Activated naive CD8-positive, alpha-beta T cell treated with anti-CD3 and anti-CD28 coated beads, Interleukin-2, amount 50 U/mL, for 24 hours (primary cell): ENCODE data around the gene C1QTNF3.
"Not testable (repeated sequence)": the region's sequence is repeated elsewhere in the genome, so short reads cannot be mapped to it uniquely, and the experiment has no call there.

ENCODE experiments used
- ATAC-seq: fragments of 150-1000 bp; cut with Tn5 transposase; one replicate; pipeline ENCODE4 v1.10.0; 2021
- DNase-seq: peaks from one replicate; pipeline ENCODE4 v3.0.0; 2021
- H3K27ac Mint-ChIP-seq: one replicate; pipeline ENCODE4 v1.8.0; 2021; ENCODE audit warnings: mild to moderate bottlenecking, mixed read lengths
- H3K27me3 Mint-ChIP-seq: one replicate; pipeline ENCODE4 v1.8.0; 2021; ENCODE audit warnings: mixed read lengths
- H3K36me3 Mint-ChIP-seq: one replicate; pipeline ENCODE4 v1.8.0; 2021; ENCODE audit warnings: low read depth, mixed read lengths
- H3K4me1 Mint-ChIP-seq: one replicate; pipeline ENCODE4 v1.8.0; 2021; ENCODE audit warnings: mixed read lengths
- H3K4me3 Mint-ChIP-seq: one replicate; pipeline ENCODE4 v1.8.0; 2021; ENCODE audit warnings: mild to moderate bottlenecking, moderate library complexity, mixed read lengths
- H3K9me3 Mint-ChIP-seq: one replicate; pipeline ENCODE4 v1.8.0; 2021; ENCODE audit warnings: mixed read lengths

C1QTNF3 gene

GRCh38 chr5:34040472-34040871, 2.5 kb downstream of the C1QTNF3 start:
- no peak overlapping the region for H3K4me3 Mint-ChIP-seq
- ATAC-seq (no peak), DNase-seq (no peak)
- H3K27me3 Mint-ChIP-seq, result no peaks in the 10 kb centered on the region
- H3K36me3 Mint-ChIP-seq, result peaks cover 3% of the 10 kb centered on the region
- H3K27ac Mint-ChIP-seq, result no peak overlapping the region
- H3K9me3 Mint-ChIP-seq, result no peaks in the 10 kb centered on the region
- H3K4me1 Mint-ChIP-seq, result peaks cover 3% of the 10 kb centered on the region

- no peaks in the 10 kb centered on the region for H3K27me3 Mint-ChIP-seq
These were observed 3.4 kb downstream of the C1QTNF3 start for GRCh38 chr5:34039398-34040157.

DNA sequence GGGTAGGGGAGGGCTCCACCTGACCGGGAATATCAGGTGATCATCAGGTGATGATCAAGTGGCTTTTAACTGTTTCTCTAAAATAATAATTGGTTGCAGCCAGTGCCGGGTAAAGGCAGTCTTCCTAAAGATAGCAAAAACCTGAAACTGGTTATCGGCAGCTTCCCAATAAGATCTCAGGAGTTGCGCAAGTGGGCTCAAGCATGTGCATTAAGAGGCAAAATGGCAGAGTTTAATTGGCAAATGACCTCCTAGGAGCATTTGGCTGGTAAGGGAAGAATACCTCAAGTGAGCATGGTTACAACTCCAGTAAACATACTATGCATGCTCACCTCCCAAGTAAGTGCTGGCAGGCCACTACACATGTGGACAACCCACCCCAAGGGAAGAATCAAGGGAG, 4.2 kb downstream of the C1QTNF3 start:
- ATAC-seq (no peak), DNase-seq (no peak)
- H3K9me3 Mint-ChIP-seq, result no peaks in the 10 kb centered on the region
- H3K4me3 Mint-ChIP-seq, result no peak overlapping the region
- no peak overlapping the region for H3K27ac Mint-ChIP-seq
- H3K36me3 Mint-ChIP-seq, result peaks cover 3% of the 10 kb centered on the region
- H3K4me1 Mint-ChIP-seq, result peaks cover 3% of the 10 kb centered on the region
- no peaks in the 10 kb centered on the region for H3K27me3 Mint-ChIP-seq

More at GRCh38 chr5:34039398-34040157, 3.4 kb downstream of the C1QTNF3 start:
- ATAC-seq (no peak), DNase-seq (no peak)
- Mint-ChIP-seq H3K4me1 (peaks cover 3% of the 10 kb centered on the region), H3K27ac (no peak overlapping the region), H3K9me3 (no peaks in the 10 kb centered on the region), H3K36me3 (peaks cover 3% of the 10 kb centered on the region), H3K4me3 (no peak overlapping the region)

DNA sequence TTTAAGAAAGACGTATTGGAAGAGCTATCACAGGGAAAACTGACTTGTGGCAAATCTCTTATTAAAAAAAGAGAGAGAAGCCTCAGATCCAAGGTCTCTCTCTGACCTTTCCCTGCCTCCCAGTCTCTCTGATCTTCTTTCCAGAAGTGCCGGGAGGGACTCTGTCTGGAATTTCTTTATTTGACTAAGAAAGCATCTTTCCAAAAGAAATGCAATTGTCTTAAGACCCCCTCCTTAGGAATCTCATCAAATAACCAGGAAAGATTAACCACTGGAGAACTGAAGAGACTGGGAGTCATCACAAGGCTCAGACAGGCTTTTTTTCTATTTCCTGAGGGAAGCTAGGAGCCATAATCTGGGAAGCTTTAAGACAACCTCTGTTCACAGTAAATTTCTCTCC, 4.6 kb downstream of the C1QTNF3 start:
- H3K4me3 Mint-ChIP-seq, result no peak overlapping the region
- peaks cover 5% of the 10 kb centered on the region for H3K36me3 Mint-ChIP-seq
- DNase-seq (no peak), ATAC-seq (no peak)
- peaks cover 3% of the 10 kb centered on the region for H3K4me1 Mint-ChIP-seq
- H3K9me3 Mint-ChIP-seq, result no peaks in the 10 kb centered on the region
- no peak overlapping the region for H3K27ac Mint-ChIP-seq
- H3K27me3 Mint-ChIP-seq, result no peaks in the 10 kb centered on the region

DNA sequence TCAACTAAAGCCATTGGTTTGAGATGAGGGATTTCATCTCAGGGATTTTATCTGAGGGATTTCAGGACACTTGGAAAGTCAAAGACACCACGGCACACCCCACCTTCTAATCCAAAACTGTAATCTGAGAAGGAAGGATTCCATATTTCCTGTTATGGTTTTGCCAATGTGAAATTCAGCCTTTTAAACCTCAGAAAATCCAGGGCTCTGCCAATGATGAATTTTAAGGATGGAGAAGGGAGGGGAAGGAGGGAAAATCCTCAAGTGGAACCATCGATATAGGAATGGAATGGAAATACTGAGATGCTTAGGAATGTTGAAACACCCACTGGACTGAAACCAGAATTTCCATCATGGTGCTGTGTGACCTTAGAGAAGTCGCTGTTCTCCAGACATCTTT, 5.3 kb downstream of the C1QTNF3 start:
- Mint-ChIP-seq H3K9me3 (no peaks in the 10 kb centered on the region), H3K36me3 (peaks cover 7% of the 10 kb centered on the region), H3K27me3 (no peaks in the 10 kb centered on the region), H3K4me1 (peaks cover 3% of the 10 kb centered on the region), H3K27ac (no peak overlapping the region), H3K4me3 (no peak overlapping the region)
- DNase-seq (no peak), ATAC-seq (no peak)

DNA sequence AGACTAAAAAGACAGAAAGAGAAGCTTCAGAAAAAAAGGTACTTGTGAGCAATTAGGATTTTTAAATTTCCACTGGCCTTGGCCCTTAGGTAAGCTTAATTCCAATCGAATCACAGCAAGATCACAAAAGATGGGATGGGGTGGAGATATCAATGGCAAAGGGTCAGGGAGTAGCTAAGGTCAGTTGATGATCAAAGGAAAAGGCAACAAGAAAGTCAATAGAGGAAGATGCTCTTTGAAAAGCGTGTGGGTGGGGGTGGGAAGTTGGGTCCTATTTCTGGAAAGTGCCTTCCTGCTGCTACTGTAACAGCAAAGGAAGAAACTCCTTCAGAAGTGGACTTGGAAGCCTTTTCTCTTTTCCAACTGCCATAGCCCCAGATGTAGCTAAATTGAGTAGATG, 7.3 kb downstream of the C1QTNF3 start:
- Mint-ChIP-seq H3K9me3 (no peaks in the 10 kb centered on the region), H3K4me3 (no peak overlapping the region), H3K36me3 (peaks cover 7% of the 10 kb centered on the region), H3K27me3 (no peaks in the 10 kb centered on the region), H3K4me1 (no peaks in the 10 kb centered on the region), H3K27ac (no peak overlapping the region)
- ATAC-seq (no peak), DNase-seq (no peak)

GRCh38 chr5:34034534-34035327, 8.3 kb downstream of the C1QTNF3 start:
- Mint-ChIP-seq H3K4me3 (no peak overlapping the region), H3K9me3 (no peaks in the 10 kb centered on the region), H3K4me1 (no peaks in the 10 kb centered on the region), H3K27ac (no peak overlapping the region), H3K27me3 (no peaks in the 10 kb centered on the region), H3K36me3 (peaks cover 7% of the 10 kb centered on the region)
- ATAC-seq (no peak), DNase-seq (no peak)

DNA sequence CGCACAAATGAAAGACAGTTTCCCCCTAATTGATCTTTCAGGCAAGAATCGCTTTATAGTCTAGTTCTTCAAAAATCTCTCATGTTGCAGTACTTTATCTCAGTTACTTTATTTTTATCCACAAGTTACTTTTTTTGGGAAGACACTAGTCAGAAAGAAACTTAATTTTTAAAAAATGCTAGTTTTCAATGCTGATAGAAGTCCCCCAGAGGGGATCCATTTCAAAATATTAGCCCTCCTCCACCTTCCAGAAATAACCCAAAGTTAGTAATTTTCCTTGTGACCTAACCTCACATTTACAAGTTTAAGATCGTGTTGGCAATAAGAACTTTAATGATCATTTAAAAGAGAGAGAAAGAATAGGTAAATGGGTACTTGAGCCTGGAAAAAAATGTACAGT, 11.0 kb downstream of the C1QTNF3 start:
- Mint-ChIP-seq H3K36me3 (peaks cover 6% of the 10 kb centered on the region), H3K4me3 (no peak overlapping the region), H3K27ac (no peak overlapping the region), H3K4me1 (no peaks in the 10 kb centered on the region), H3K27me3 (no peaks in the 10 kb centered on the region), H3K9me3 (no peaks in the 10 kb centered on the region)
- DNase-seq (no peak), ATAC-seq (no peak)

GRCh38 chr5:34031117-34031516, 11.9 kb downstream of the C1QTNF3 start:
- Mint-ChIP-seq H3K36me3 (peaks cover 6% of the 10 kb centered on the region), H3K27me3 (no peaks in the 10 kb centered on the region), H3K4me3 (no peak overlapping the region), H3K4me1 (no peaks in the 10 kb centered on the region), H3K27ac (no peak overlapping the region), H3K9me3 (no peaks in the 10 kb centered on the region)
- DNase-seq (no peak), ATAC-seq (no peak)

DNA sequence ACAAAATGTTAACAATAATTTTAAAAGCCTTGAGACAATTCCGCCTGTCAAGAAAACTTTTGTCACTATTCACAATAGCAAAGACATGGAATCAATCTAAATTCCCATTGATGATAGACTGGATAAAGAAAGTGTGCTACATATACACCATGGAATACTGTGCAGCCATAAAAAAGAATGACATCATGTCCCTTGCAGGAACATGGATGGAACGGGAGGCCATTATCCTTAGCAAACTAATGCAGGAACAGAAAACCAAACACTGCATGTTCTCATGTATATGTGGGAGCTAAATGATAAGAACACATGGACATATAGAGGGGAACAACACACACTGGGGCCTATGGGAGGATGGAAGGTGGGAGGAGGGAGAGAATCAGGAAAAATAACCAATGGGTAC, 12.4 kb downstream of the C1QTNF3 start:
- H3K36me3 Mint-ChIP-seq, DNase-seq, H3K4me1 Mint-ChIP-seq, H3K4me3 Mint-ChIP-seq, H3K9me3 Mint-ChIP-seq, ATAC-seq, H3K27me3 Mint-ChIP-seq, H3K27ac Mint-ChIP-seq: not testable (repeated sequence)

DNA sequence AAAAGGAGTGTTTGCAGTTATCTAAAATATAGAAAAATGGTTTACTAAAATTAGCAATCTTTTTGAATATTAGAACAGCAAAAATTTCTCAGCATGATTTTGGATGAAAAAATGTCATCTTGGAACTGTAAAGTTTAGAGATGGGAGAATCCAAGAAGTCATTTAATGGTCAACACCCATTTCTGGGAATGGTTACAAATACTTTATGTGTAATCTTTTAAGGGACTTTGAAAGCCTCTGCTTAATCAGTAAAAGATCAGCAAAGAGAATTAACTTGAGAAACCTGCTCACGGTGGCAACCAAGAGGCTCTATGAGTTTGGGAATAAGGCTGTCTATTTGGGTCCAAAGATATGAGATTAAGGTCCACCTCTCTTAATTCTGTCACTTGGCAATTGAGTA, 13.0 kb downstream of the C1QTNF3 start:
- no peak for DNase-seq
- ATAC-seq, result no peak
- H3K27me3 Mint-ChIP-seq, result no peaks in the 10 kb centered on the region
- H3K4me1 Mint-ChIP-seq, result no peaks in the 10 kb centered on the region
- no peak overlapping the region for H3K27ac Mint-ChIP-seq
- no peaks in the 10 kb centered on the region for H3K9me3 Mint-ChIP-seq
- H3K36me3 Mint-ChIP-seq, result peaks cover 6% of the 10 kb centered on the region
- no peak overlapping the region for H3K4me3 Mint-ChIP-seq

DNA sequence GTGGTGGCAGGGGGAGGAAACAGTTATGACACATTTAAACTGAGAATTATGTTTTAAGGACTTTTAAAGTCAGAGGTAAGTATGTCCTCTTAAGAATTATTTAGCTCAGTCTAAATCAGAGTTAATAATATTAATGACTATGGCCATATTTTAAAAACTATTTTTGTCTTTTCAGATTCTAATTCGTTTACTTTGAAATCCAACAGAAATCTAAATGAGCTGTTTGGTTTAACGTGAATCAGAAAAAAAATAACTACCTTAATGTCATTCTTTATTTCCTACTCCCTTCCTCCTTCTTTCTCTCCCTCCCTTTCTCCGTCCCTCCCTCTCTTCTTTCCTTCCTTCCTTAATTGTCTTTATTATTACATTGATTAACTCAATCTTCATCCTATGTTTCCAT, 14.7 kb downstream of the C1QTNF3 start:
- Mint-ChIP-seq H3K27me3 (no peaks in the 10 kb centered on the region), H3K4me3 (no peak overlapping the region), H3K27ac (no peak overlapping the region), H3K9me3 (no peaks in the 10 kb centered on the region), H3K36me3 (peaks cover 4% of the 10 kb centered on the region), H3K4me1 (peaks cover under 1% of the 10 kb centered on the region)
- no peak for DNase-seq
- ATAC-seq, result no peak

GRCh38 chr5:34026089-34026761, 16.8 kb downstream of the C1QTNF3 start:
- no peak for ATAC-seq
- no peaks in the 10 kb centered on the region for H3K27me3 Mint-ChIP-seq
- peaks cover 5% of the 10 kb centered on the region for H3K36me3 Mint-ChIP-seq
- no peaks in the 10 kb centered on the region for H3K9me3 Mint-ChIP-seq
- H3K27ac Mint-ChIP-seq, result no peak overlapping the region
- DNase-seq, result no peak
- peaks cover 18% of the 10 kb centered on the region for H3K4me1 Mint-ChIP-seq
- H3K4me3 Mint-ChIP-seq, result no peak overlapping the region

- Mint-ChIP-seq H3K4me1 (peaks cover 21% of the 10 kb centered on the region), H3K27me3 (no peaks in the 10 kb centered on the region), H3K9me3 (no peaks in the 10 kb centered on the region), H3K4me3 (peak overlapping the region; percentile 42), H3K27ac (peak overlapping the region; percentile 77), H3K36me3 (peaks cover 10% of the 10 kb centered on the region)
- ATAC-seq, result peak; percentile 97
- DNase-seq, result peak; percentile 37
These were observed 20.8 kb downstream of the C1QTNF3 start for GRCh38 chr5:34022121-34022705.
